Upper lobe of right lung (tissue), 1 donor: ENCODE data around the gene TBCK. TPM values are rescaled to one million over a fixed set of nuclear protein-coding genes. Genes with fewer than 3 reads are reported as not detected.
"Not testable (repeated sequence)": the region's sequence is repeated elsewhere in the genome, so short reads cannot be mapped to it uniquely, and the experiment has no call there.

ENCODE experiments used
- ATAC-seq: fragments of 200-7000 bp; cut with Tn5 transposase; one replicate; pipeline ENCODE4 v1.9.1; 2020; ENCODE audit warnings: mild to moderate bottlenecking, moderate library complexity
- DNase-seq: peaks from one replicate; pipeline ENCODE4 v3.0.0-alpha.2; 2020
- H3K27ac ChIP-seq: fragments of 200-600 bp; one replicate; pipeline ENCODE4 v1.8.0; 2022
- H3K27me3 ChIP-seq: fragments of 200-600 bp; one replicate; pipeline ENCODE4 v1.8.0; 2022; ENCODE audit warnings: mild to moderate bottlenecking
- H3K36me3 ChIP-seq: fragments of 200-600 bp; one replicate; pipeline ENCODE4 v1.8.0; 2022
- H3K4me1 ChIP-seq: fragments of 200-600 bp; one replicate; pipeline ENCODE4 v1.8.0; 2022
- H3K4me3 ChIP-seq: fragments of 200-600 bp; one replicate; pipeline ENCODE4 v1.8.0; 2022; ENCODE audit warnings: mild to moderate bottlenecking
- H3K9me3 ChIP-seq: fragments of 200-600 bp; one replicate; pipeline ENCODE4 v1.8.0; 2022
- intact Hi-C: fragments of 100-400 bp; cut with DNase I; formaldehyde crosslinking; loops from one replicate; pipeline ENCODE4 v1.11.0; 2022
- total RNA-seq: library from RNA; stranded (reverse); fragmentation: NEBNext Ultra II Directional; extraction: Animal tissue kit (Norgen Biotek cat#: 25700); gene quantifications from one replicate; pipeline ENCODE4 v1.2.1, GENCODE V29; 2021
- TF ChIP-seq, protein P1 (sequence below): fragments of 200-600 bp; IDR thresholded peaks from one replicate; pipeline ENCODE4 v1.8.0; 2022; ENCODE audit warnings: antibody characterized with exemption
- donor health status: DM: no; HTN: yes; CAD: no; lungs with severe emphysema.

TBCK gene
- total RNA-seq, 1 donor from 2014 or later = 51.7 TPM

DNA sequence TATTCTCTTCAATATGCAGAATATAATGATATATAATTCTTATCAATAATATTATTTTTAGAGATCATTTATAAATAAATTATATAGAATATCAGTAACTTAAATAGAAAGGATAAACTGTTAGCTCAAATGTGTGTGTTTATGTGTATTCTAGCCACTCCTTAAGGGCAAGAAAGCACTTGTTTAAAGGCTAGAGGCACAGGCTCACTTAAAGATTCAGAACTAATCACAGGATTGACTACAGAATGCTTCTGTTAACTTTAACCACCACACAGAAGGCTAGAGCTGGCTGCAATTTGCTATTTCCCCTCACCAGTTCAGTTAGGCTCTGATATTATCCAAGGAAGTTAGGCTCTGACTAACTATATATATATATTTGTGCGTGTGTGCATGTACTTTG lies 69.6 kb downstream of the TBCK start:
- Histone ChIP-seq H3K36me3 (peaks cover 34% of the 10 kb centered on the region), H3K4me1 (no peaks in the 10 kb centered on the region), H3K27ac (no peak overlapping the region), H3K9me3 (no peaks in the 10 kb centered on the region), H3K4me3 (no peak overlapping the region), H3K27me3 (no peaks in the 10 kb centered on the region)
- intact Hi-C loops = no loop called here
- DNase-seq (no peak), ATAC-seq (no peak)
- TF ChIP-seq, protein P1, sequence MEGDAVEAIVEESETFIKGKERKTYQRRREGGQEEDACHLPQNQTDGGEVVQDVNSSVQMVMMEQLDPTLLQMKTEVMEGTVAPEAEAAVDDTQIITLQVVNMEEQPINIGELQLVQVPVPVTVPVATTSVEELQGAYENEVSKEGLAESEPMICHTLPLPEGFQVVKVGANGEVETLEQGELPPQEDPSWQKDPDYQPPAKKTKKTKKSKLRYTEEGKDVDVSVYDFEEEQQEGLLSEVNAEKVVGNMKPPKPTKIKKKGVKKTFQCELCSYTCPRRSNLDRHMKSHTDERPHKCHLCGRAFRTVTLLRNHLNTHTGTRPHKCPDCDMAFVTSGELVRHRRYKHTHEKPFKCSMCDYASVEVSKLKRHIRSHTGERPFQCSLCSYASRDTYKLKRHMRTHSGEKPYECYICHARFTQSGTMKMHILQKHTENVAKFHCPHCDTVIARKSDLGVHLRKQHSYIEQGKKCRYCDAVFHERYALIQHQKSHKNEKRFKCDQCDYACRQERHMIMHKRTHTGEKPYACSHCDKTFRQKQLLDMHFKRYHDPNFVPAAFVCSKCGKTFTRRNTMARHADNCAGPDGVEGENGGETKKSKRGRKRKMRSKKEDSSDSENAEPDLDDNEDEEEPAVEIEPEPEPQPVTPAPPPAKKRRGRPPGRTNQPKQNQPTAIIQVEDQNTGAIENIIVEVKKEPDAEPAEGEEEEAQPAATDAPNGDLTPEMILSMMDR = no peak

GRCh38 chr4:106245176-106245575 lies 70.8 kb downstream of the TBCK start:
- Histone ChIP-seq H3K4me3 (no peak overlapping the region), H3K27me3 (no peaks in the 10 kb centered on the region), H3K4me1 (no peaks in the 10 kb centered on the region), H3K36me3 (peaks cover 24% of the 10 kb centered on the region), H3K9me3 (no peaks in the 10 kb centered on the region), H3K27ac (no peak overlapping the region)
- ATAC-seq = no peak
- intact Hi-C loops = no loop called here
- TF ChIP-seq, protein P1 = no peak
- no peak for DNase-seq

DNA sequence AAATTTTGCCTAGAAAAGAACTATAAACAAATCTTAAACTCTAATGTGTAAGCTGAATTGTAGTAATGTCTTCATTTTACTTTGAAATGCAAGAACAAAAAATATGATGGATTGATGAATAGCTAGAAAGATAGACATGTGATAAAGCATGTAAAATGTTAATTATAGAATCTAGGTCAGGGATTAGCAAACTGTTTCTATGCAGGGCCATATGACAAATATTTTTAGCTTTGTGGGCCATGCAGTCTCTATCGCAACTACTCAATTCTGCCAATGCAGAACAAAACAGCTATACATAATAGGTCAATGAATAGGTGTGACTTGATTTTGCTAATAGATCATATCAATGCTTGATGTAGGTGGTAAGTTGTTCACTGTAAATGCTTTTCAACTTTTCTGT lies 75.3 kb downstream of the TBCK start:
- ATAC-seq = no peak
- intact Hi-C loops = no loop called here

DNA sequence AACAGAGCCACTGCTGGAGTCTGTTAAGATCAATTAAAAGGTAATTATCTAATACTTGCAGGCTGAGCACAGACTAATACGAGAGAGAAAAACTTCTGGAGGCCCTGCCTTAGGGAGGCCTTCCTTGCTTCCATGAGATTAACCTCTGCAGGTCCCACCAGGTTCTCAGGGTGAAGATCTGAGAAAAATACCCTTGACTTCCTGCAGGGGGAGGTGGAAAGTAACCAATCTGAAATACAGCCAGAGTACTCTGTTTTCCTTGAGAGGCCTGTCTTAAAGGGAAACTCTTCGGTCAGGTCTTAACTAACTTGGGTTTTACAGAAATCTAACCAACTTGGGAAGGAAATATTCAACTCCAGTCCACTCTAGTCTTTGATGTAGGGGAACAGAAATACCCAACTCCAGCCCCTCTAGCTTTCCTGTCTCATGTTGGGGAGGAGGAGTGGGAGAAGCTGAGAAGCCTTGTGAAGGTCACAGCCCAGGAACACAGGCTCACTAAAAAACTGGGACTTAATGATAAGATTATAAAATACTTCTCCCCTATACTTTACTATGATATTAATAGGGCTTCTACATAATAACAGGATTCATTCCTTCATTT lies 77.1 kb downstream of the TBCK start:
- H3K9me3 ChIP-seq = no peaks in the 10 kb centered on the region
- TF ChIP-seq, protein P1 = peak; percentile 65
- ATAC-seq (peak; percentile 76), DNase-seq (no peak)
- no peak overlapping the region for H3K27ac ChIP-seq
- no peaks in the 10 kb centered on the region for H3K27me3 ChIP-seq
- H3K36me3 ChIP-seq = peaks cover 29% of the 10 kb centered on the region
- no peaks in the 10 kb centered on the region for H3K4me1 ChIP-seq
- intact Hi-C loops = no loop called here
- H3K4me3 ChIP-seq = no peak overlapping the region

More for the DNA sequence above, 75.3 kb downstream of the TBCK start:
- Histone ChIP-seq H3K27ac (no peak overlapping the region), H3K27me3 (no peaks in the 10 kb centered on the region), H3K4me1 (no peaks in the 10 kb centered on the region), H3K9me3 (no peaks in the 10 kb centered on the region), H3K36me3 (peaks cover 16% of the 10 kb centered on the region), H3K4me3 (no peak overlapping the region)
- TF ChIP-seq, protein P1 = no peak
- DNase-seq = no peak

- H3K36me3 ChIP-seq = peaks cover 78% of the 10 kb centered on the region
- no peak for ATAC-seq
- intact Hi-C loops = no loop called here
- no peaks in the 10 kb centered on the region for H3K9me3 ChIP-seq
- no peaks in the 10 kb centered on the region for H3K4me1 ChIP-seq
- H3K4me3 ChIP-seq = no peak overlapping the region
- TF ChIP-seq, protein P1 = no peak
- no peak overlapping the region for H3K27ac ChIP-seq
- no peak for DNase-seq
- H3K27me3 ChIP-seq = no peaks in the 10 kb centered on the region
These were observed 84.1 kb downstream of the TBCK start for GRCh38 chr4:106231931-106232330.

- peaks cover 9% of the 10 kb centered on the region for H3K36me3 ChIP-seq
These were observed 93.5 kb downstream of the TBCK start for GRCh38 chr4:106222548-106222947.

GRCh38 chr4:106213291-106213690 lies 102.7 kb downstream of the TBCK start:
- DNase-seq, H3K36me3 ChIP-seq, H3K27me3 ChIP-seq, H3K27ac ChIP-seq, H3K9me3 ChIP-seq, H3K4me1 ChIP-seq, H3K4me3 ChIP-seq, ATAC-seq, intact Hi-C loops: not testable (repeated sequence)

More at GRCh38 chr4:106222548-106222947, 93.5 kb downstream of the TBCK start:
- TF ChIP-seq, protein P1 = no peak
- DNase-seq = no peak
- Histone ChIP-seq H3K9me3 (no peaks in the 10 kb centered on the region), H3K4me1 (no peaks in the 10 kb centered on the region), H3K27ac (no peak overlapping the region), H3K4me3 (no peak overlapping the region), H3K27me3 (no peaks in the 10 kb centered on the region)
- ATAC-seq = no peak
- intact Hi-C loops = no loop called here
